RWPE2 (cell line): ENCODE results near the gene SOD2.
A peak's percentile ranks its signal among the peaks of the same experiment; 100 is the strongest.

Experiments used
- ATAC-seq: fragments of 200-7000 bp; cut with Tn5 transposase; 3 replicates; pipeline ENCODE4 v1.9.1; 2021; ENCODE audit warnings: low read depth
- DNase-seq: peaks from one replicate; pipeline ENCODE4 v3.0.0-alpha.2; 2020; ENCODE audit warnings: low spot score
- H3K27ac ChIP-seq: fragments of 450-650 bp; 2 replicates; pipeline ENCODE4 v1.5.1; 2017; ENCODE audit warnings: mild to moderate bottlenecking; ENCODE audit not compliant: poor library complexity, severe bottlenecking
- H3K27me3 ChIP-seq: fragments of 250-450 bp; sonication (Bioruptor Pico); 2 replicates; pipeline ENCODE4 v1.5.1; 2021; ENCODE audit warnings: mild to moderate bottlenecking, moderate library complexity; ENCODE audit not compliant: insufficient read depth, poor library complexity, severe bottlenecking
- H3K36me3 ChIP-seq: fragments of 250-450 bp; sonication (Bioruptor Pico); 2 replicates; pipeline ENCODE4 v1.5.1; 2020; ENCODE audit warnings: low read depth, mild to moderate bottlenecking, moderate library complexity
- H3K4me1 ChIP-seq: fragments of 250-450 bp; sonication (Bioruptor Pico); 2 replicates; pipeline ENCODE4 v1.5.1; 2021; ENCODE audit warnings: mild to moderate bottlenecking, moderate library complexity; ENCODE audit not compliant: insufficient read depth, poor library complexity, severe bottlenecking
- H3K4me3 ChIP-seq: fragments of 250-450 bp; sonication (Bioruptor Pico); 2 replicates; pipeline ENCODE4 v1.5.1; 2021; ENCODE audit warnings: mild to moderate bottlenecking, moderate library complexity; ENCODE audit not compliant: severe bottlenecking
- H3K9me3 ChIP-seq: fragments of 250-450 bp; sonication (Bioruptor Pico); 2 replicates; pipeline ENCODE4 v1.5.1; 2021; ENCODE audit warnings: mild to moderate bottlenecking, moderate library complexity; ENCODE audit not compliant: severe bottlenecking
- TF ChIP-seq, protein P1 (sequence below): fragments of 450-650 bp; IDR thresholded peaks from one replicate; pipeline ENCODE4 v1.5.1; 2017; ENCODE audit warnings: mild to moderate bottlenecking, moderate library complexity; ENCODE audit not compliant: poor library complexity, severe bottlenecking

The SOD2 gene

DNA sequence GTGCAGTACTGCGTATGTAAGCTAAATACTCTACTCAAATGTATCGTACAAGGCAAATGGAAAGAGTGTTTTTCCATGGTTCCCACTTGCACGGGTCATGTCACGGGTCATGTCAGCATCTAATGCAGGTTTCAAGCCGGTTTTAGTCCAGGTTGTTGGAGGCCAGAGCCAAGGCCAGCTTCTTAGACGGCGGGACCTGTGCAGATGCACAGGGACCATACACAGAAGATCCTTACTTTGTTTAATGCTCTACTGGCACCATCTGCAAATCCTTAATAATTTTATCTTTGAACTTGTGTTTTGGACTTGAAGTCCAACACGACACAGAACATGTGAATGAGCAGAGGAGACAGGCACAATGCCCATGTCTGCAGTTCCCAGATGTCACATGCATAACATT, 42.7 kb downstream of the SOD2 start:
- TF ChIP-seq, protein P1, sequence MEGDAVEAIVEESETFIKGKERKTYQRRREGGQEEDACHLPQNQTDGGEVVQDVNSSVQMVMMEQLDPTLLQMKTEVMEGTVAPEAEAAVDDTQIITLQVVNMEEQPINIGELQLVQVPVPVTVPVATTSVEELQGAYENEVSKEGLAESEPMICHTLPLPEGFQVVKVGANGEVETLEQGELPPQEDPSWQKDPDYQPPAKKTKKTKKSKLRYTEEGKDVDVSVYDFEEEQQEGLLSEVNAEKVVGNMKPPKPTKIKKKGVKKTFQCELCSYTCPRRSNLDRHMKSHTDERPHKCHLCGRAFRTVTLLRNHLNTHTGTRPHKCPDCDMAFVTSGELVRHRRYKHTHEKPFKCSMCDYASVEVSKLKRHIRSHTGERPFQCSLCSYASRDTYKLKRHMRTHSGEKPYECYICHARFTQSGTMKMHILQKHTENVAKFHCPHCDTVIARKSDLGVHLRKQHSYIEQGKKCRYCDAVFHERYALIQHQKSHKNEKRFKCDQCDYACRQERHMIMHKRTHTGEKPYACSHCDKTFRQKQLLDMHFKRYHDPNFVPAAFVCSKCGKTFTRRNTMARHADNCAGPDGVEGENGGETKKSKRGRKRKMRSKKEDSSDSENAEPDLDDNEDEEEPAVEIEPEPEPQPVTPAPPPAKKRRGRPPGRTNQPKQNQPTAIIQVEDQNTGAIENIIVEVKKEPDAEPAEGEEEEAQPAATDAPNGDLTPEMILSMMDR = no peak
- no peaks in the 10 kb centered on the region for H3K9me3 ChIP-seq
- H3K27me3 ChIP-seq = no peaks in the 10 kb centered on the region
- no peak overlapping the region for H3K27ac ChIP-seq
- H3K4me1 ChIP-seq = no peaks in the 10 kb centered on the region
- no peak overlapping the region for H3K4me3 ChIP-seq
- no peaks in the 10 kb centered on the region for H3K36me3 ChIP-seq
- DNase-seq (no peak), ATAC-seq (no peak)

DNA sequence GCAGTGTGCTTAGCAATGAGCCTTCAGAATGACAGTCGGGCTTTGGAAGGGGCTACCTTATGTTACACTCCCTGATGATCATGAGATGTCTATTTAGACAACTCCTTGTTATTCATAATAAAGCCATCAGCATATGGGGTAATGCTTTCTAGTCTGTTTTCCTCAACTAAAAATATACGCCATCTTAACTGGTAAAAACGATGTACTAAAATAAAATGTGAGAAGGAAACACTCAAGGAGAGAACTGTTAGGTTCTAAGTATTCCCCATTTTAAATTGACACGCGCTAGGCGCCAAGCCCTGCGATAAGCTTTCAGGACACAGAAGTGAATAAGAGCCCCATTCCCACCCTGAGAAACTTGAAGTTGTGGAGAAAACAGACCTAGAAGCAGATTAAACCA, 43.6 kb downstream of the SOD2 start:
- Histone ChIP-seq H3K9me3 (no peaks in the 10 kb centered on the region), H3K4me3 (no peak overlapping the region), H3K27me3 (no peaks in the 10 kb centered on the region), H3K4me1 (no peaks in the 10 kb centered on the region), H3K36me3 (no peaks in the 10 kb centered on the region), H3K27ac (no peak overlapping the region)
- ATAC-seq (no peak), DNase-seq (no peak)
- TF ChIP-seq, protein P1 = no peak

DNA sequence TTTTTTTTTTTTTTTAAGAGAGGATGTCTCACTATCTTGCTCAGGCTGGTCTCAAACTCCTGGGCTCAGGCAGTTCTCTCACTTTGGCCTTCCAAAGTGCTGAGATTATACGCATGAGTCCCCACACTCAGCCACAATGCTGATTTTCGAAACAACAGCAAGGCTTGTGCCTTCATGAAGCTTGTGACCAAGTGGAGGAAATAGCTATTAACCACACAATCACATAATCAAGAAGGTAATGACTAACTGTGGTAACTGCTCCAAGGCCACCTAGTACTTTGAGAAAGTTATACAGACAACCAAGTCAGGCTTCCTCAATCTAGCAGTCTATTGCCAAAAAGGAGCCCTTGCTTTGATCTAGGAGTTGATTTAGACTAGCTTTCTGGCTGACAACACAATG, 46.3 kb downstream of the SOD2 start:
- Histone ChIP-seq H3K9me3 (no peaks in the 10 kb centered on the region), H3K27me3 (no peaks in the 10 kb centered on the region), H3K4me3 (no peak overlapping the region), H3K36me3 (no peaks in the 10 kb centered on the region), H3K4me1 (no peaks in the 10 kb centered on the region), H3K27ac (no peak overlapping the region)
- TF ChIP-seq, protein P1 = no peak
- ATAC-seq (no peak), DNase-seq (no peak)

DNA sequence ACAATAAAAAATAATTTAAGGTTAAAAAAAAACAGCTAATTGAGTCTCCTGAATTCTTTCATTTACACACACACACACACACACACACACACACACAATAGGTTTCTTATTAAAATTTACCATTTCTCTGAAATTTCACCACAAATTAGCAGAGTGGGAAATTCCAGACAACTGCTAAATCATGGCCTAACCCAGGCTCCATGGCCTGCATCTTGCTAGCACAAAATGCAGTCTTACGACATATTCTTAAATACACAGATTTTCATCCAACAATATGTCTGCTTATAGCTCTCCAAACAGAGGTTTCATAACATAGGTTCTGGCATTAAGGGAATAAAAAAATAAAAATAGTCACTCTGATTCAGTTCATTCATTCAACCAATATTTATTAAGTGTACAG, 46.9 kb downstream of the SOD2 start:
- Histone ChIP-seq H3K36me3 (no peaks in the 10 kb centered on the region), H3K4me1 (no peaks in the 10 kb centered on the region), H3K9me3 (no peaks in the 10 kb centered on the region), H3K27ac (no peak overlapping the region), H3K4me3 (no peak overlapping the region), H3K27me3 (no peaks in the 10 kb centered on the region)
- DNase-seq = no peak
- TF ChIP-seq, protein P1 = no peak
- no peak for ATAC-seq

DNA sequence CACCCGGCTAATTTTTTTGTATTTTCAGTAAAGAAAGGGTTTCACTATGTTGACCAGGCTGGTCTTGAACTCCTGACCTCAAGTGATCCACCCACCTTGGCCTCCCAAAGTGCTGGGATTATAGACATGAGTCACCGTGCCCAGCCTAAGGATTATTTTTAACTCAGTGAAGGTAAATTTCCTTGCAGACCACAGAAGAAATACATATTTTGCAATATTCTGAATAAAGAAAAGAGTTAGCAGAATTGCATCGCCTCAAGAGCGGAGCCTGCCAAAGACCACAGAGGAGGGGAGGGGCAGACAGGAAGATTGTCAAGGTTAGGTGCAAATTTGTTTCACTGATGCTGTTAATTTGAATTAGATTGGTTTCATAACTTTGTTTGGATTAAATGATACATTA, 47.4 kb downstream of the SOD2 start:
- TF ChIP-seq, protein P1 = no peak
- no peaks in the 10 kb centered on the region for H3K4me1 ChIP-seq
- H3K9me3 ChIP-seq = no peaks in the 10 kb centered on the region
- no peaks in the 10 kb centered on the region for H3K27me3 ChIP-seq
- no peak overlapping the region for H3K4me3 ChIP-seq
- no peak overlapping the region for H3K27ac ChIP-seq
- DNase-seq = no peak
- no peaks in the 10 kb centered on the region for H3K36me3 ChIP-seq
- ATAC-seq = 0 out of 3 replicates have a peak, but pooled peaks have one; percentile 10
